Heart left ventricle (tissue), 16 donors: ENCODE measurements around the gene STAP2. TPM values are rescaled to one million over a fixed set of nuclear protein-coding genes. Genes with fewer than 3 reads are reported as not detected.
A peak's percentile ranks its signal among the peaks of the same experiment; 100 is the strongest.

Source experiments
- ATAC-seq, 4 donors: fragments of 200-7000 bp; cut with Tn5 transposase; one replicate each; pipeline ENCODE4 v1.9.1; 2020 to 2022; ENCODE audit warnings: moderate library complexity in 4 of 4, mild to moderate bottlenecking in 3 of 4, moderate number of reproducible peaks in 1 of 4
- DNase-seq, 5 donors: peaks; one replicate each; pipeline ENCODE4 v3.0.0-alpha.2; 2020
- H3K27ac ChIP-seq, 12 donors: fragments of 200-600 bp; sonication (generic) in 4 of 12; one replicate each; pipeline versions ENCODE4 v1.5.0 to v1.8.0; 2016 to 2022; ENCODE audit warnings: mild to moderate bottlenecking in 2 of 12
- H3K27me3 ChIP-seq, 9 donors: fragments of 200-600 bp; sonication (generic) in 2 of 9; one replicate each; pipeline versions ENCODE4 v1.5.1 to v1.8.0; 2016 to 2022; ENCODE audit warnings: mild to moderate bottlenecking in 3 of 9
- H3K36me3 ChIP-seq, 9 donors: fragments of 200-600 bp; sonication (generic) in 2 of 9; one replicate each; pipeline versions ENCODE4 v1.5.0 to v1.8.0; 2018 to 2022; ENCODE audit warnings: mild to moderate bottlenecking in 2 of 9
- H3K4me1 ChIP-seq, 12 donors: fragments of 200-600 bp; sonication (generic) in 4 of 12; one replicate each; pipeline versions ENCODE4 v1.5.0 to v1.8.0; 2016 to 2022; ENCODE audit warnings: mild to moderate bottlenecking in 3 of 12
- H3K4me3 ChIP-seq, 12 donors: fragments of 200-600 bp; sonication (generic) in 4 of 12; one replicate each; pipeline versions ENCODE4 v1.5.0 to v1.8.0; 2017 to 2022; ENCODE audit warnings: mild to moderate bottlenecking in 9 of 12, moderate library complexity in 4 of 12
- H3K9me3 ChIP-seq, 12 donors: fragments of 200-600 bp; sonication (generic) in 4 of 12; one replicate each; pipeline versions ENCODE4 v1.5.0 to v1.8.0; 2016 to 2022; ENCODE audit warnings: mild to moderate bottlenecking in 1 of 12
- POLR2A ChIP-seq, 2 donors: fragments of 450-650 bp; IDR thresholded peaks; one replicate each; pipeline ENCODE4 v1.6.1; 2017; ENCODE audit warnings: antibody characterized with exemption in 2 of 2, mild to moderate bottlenecking in 2 of 2, moderate library complexity in 2 of 2
- WGBS, 4 donors: extraction: QIAGEN DNeasy Blood & Tissue Kit in 2 of 4; methylation state at CpG; one replicate each; pipeline versions ENCODE4 v1.1.5 to v1.1.7; 2013 to 2018; 5-methylcytosine and 5-hydroxymethylcytosine counted together
- intact Hi-C, 10 donors: fragments of 100-400 bp; cut with DNase I; formaldehyde crosslinking; loops; one replicate each; pipeline versions ENCODE4 v1.11.1 to v1.14.2; 2022
- polyA plus RNA-seq, 2 donors: library from polyadenylated mRNA; stranded (reverse); fragments of 200-250 nt; gene quantifications; one replicate each; pipeline ENCODE4 v1.2.3, GENCODE V29; 2013
- total RNA-seq, 9 donors: library from RNA; depleted of rRNA in 2 of 9; stranded (reverse); fragments of >200 nt in 2 of 9; fragmentation: NEBNext Ultra II Directional in 3 of 9; extraction: Animal tissue kit (Norgen Biotek cat#: 25700) in 3 of 9; gene quantifications; one replicate each; pipeline versions ENCODE4 v1.1.0 to v1.2.4, GENCODE V29; 2016 to 2023
- TF ChIP-seq, protein P1 (sequence below), 12 donors: fragments of 200-600 bp; sonication (generic) in 4 of 12; IDR thresholded peaks; one replicate each; pipeline versions ENCODE4 v1.5.0 to v1.8.0; 2018 to 2022; ENCODE audit warnings: antibody characterized with exemption in 12 of 12, mild to moderate bottlenecking in 5 of 12
- donor health status: ischemic (EF 13 %, LVEDD 7.1; RV severe dilation, severe dysfunction).
- donor health status: healthy with polysubstance abuse.
- donor health status: DM: no; HTN: yes; CAD: no.
- donor health status: DM: no; HTN: no; CAD: no.
- donor health status: ischemic (EF 25% LVEDD 6.9; RV normal size, moderate dysfunction).
- donor health status: ischemic (EF 25% LVEDD 5.7; RV mildly dilated, moderate dysfunction).
- donor health status: healthy.
- donor health status: DM: yes; HTN: yes; CAD: no.
- donor health status: ischemic (EF 35%, LVEDD 5.7; RV mildly dilated, moderate dysfunction).
- donor health status: nonischemic (EF 11% LVEDD 7.7; RV severe dilation, severe dysfunction).
- donor health status: DM: yes; HTN: yes; CAD: no.
- donor health status: PGD.
- donor health status: ischemic (EF 29% LVEDD 5.4; RV normal size, mild dysfunction).
- donor health status: nonischemic (EF 23%, LVEDD 6.1; RV moderate dilation, normal function).

The STAP2 gene
- total and polyA plus RNA-seq, 11 donors: 0.67 to 14.2 (median 1.9) TPM

DNA sequence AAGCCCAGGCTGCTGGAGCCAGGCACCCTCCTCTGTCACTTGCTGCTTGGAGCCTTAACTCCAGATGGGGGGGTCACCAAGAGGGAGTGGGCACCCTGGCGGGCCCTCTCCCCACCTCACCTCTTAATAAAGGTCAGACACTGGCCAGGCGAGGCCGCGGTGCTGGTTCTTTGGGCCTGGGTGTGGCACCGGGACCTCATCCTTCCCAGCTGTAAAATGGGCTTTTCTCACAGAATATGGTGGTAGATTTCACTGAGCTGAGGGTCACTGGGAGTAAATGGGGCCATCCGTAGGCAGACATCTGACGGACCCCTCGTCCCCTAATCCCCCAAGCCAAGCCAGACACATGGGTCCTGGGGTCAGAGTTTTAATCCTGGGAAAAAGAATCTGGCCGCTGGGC lies 14.9 kb downstream of the STAP2 start:
- intact Hi-C loops: loop anchor here in 1 of 10 donors (10.0 kb wide), 1 partner anchor 59 kb away; no protein-coding TSS in a partner anchor
- no peak for DNase-seq
- Histone ChIP-seq H3K4me3 (no peak overlapping the region), H3K27ac (no peak overlapping the region), H3K9me3 (peaks cover 0 to 16% (median 0%) of the 10 kb centered on the region in 12 donors), H3K36me3 (no peaks in the 10 kb centered on the region), H3K4me1 (peaks cover 0 to 19% (median 12%) of the 10 kb centered on the region in 12 donors), H3K27me3 (peaks cover 0 to 5% (median 0%) of the 10 kb centered on the region in 9 donors)
- no peak for ATAC-seq
- TF ChIP-seq, protein P1, sequence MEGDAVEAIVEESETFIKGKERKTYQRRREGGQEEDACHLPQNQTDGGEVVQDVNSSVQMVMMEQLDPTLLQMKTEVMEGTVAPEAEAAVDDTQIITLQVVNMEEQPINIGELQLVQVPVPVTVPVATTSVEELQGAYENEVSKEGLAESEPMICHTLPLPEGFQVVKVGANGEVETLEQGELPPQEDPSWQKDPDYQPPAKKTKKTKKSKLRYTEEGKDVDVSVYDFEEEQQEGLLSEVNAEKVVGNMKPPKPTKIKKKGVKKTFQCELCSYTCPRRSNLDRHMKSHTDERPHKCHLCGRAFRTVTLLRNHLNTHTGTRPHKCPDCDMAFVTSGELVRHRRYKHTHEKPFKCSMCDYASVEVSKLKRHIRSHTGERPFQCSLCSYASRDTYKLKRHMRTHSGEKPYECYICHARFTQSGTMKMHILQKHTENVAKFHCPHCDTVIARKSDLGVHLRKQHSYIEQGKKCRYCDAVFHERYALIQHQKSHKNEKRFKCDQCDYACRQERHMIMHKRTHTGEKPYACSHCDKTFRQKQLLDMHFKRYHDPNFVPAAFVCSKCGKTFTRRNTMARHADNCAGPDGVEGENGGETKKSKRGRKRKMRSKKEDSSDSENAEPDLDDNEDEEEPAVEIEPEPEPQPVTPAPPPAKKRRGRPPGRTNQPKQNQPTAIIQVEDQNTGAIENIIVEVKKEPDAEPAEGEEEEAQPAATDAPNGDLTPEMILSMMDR (IDR thresholded peaks at IDR 0.05): no peak
- no peak for TF ChIP-seq POLR2A (IDR thresholded peaks at IDR 0.05)
- WGBS, 4 donors: 84 to 93% (median 88%) methylated on average over 5 to 9 of the region's 9 CpGs

DNA sequence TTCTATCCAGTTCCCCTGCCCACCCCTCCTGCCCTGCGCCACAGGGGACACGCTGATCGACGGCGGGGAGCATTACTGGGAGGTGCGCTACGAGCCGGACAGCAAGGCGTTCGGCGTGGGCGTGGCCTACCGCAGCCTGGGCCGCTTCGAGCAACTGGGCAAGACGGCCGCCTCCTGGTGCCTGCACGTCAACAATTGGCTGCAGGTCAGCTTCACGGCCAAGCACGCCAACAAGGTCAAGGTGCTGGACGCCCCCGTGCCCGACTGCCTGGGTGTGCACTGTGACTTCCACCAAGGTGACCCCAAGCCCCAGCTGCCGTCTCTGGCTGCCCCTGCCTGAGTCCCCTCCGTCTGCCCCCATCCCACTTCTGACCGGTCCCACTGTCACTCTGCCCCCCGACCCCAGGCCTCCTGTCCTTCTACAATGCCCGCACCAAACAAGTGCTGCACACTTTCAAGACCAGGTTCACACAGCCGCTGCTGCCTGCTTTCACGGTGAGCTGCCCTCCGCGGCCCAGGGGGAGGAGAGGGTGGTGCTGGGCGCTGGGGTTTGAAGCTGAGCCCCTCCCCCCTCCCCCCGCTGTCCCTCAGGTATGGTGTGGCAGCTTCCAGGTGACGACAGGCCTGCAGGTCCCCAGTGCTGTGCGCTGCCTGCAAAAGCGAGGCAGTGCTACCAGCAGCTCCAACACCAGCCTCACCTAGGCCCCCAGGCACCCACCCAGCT lies 15.5 kb downstream of the STAP2 start:
- Histone ChIP-seq H3K36me3 (no peaks in the 10 kb centered on the region), H3K4me1 (peaks cover 0 to 15% (median 12%) of the 10 kb centered on the region in 12 donors), H3K4me3 (no peak overlapping the region), H3K27ac (no peak overlapping the region), H3K27me3 (peaks cover 0 to 5% (median 0%) of the 10 kb centered on the region in 9 donors), H3K9me3 (peaks cover 0 to 16% (median 0%) of the 10 kb centered on the region in 12 donors)
- WGBS, 4 donors: 75 to 93% (median 77%) methylated on average over 16 to 37 of the region's 37 CpGs
- intact Hi-C loops: loop anchor here in 1 of 10 donors (10.0 kb wide), 1 partner anchor 58 kb away; no protein-coding TSS in a partner anchor
- no peak for ATAC-seq
- no peak for DNase-seq
- no peak for TF ChIP-seq POLR2A (IDR thresholded peaks at IDR 0.05)
- TF ChIP-seq, protein P1 (IDR thresholded peaks at IDR 0.05): no peak

DNA sequence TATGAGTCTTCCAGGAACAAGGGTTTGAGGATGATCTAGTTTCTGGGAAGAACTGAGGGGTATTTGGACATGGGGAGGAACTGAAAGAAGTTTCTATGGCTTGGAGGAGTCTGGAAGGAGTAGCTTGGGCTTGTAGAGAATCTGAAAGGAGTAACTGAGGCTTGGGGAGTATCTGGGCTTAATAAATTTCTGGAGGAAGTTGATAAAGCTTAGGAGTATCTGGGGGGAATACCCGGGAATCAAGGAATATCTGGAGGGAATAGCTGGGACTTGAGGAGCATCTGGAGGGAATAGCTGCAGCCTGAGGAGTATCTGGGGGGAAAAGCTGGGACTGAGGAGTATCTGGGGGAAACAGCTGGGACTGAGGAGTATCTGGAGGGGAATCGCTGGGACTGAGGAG lies 18.2 kb downstream of the STAP2 start:
- TF ChIP-seq, protein P1 (IDR thresholded peaks at IDR 0.05): no peak
- no peak for TF ChIP-seq POLR2A (IDR thresholded peaks at IDR 0.05)
- no peak overlapping the region for H3K4me3 ChIP-seq
- ATAC-seq (no peak), DNase-seq (no peak)
- H3K27ac ChIP-seq: no peak overlapping the region
- WGBS, 4 donors: 92 to 98% (median 96%) methylated on average over 2 of the region's 2 CpGs
- H3K4me1 ChIP-seq: no peaks in the 10 kb centered on the region
- H3K27me3 ChIP-seq: peaks cover 0 to 6% (median 0%) of the 10 kb centered on the region in 9 donors
- intact Hi-C loops: loop anchor here in 1 of 10 donors (10.0 kb wide), 1 partner anchor 56 kb away; no protein-coding TSS in a partner anchor
- no peaks in the 10 kb centered on the region for H3K36me3 ChIP-seq
- H3K9me3 ChIP-seq: peaks cover 0 to 16% (median 0%) of the 10 kb centered on the region in 12 donors

DNA sequence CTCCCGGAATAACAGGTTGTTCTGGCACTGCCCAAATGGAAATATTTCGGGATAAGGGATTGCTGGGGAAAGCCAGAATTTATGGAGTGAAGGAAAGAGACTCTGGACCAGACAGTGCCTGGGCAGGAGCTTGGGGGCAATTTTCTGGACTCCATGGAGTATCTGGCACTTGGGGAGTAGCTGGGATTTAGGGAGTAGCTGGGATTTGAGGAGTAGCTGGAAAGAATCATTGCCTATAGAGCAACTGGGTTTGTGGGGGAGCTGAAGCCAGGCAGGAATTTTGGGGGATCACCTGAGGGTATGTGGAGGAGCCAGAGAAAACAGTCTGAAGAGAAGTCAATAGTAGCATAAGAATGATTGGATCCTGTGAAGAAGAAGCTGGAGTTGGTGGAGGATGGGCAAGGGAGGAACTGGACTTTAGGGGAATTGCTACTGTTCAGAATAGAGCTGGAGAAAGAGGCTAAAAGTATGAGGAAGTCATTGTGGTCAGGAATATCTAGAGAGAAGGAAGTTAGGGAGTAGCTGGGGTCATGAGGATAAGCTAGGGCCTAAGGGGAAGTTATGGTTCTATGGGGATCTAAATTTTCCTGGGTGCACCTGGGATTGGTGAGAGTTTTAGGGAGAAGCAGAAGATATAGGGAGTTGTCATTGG lies 19.4 kb downstream of the STAP2 start:
- Histone ChIP-seq H3K4me1 (peaks cover 0 to 8% (median 0%) of the 10 kb centered on the region in 12 donors), H3K27ac (no peak overlapping the region), H3K27me3 (peaks cover 0 to 6% (median 0%) of the 10 kb centered on the region in 9 donors), H3K36me3 (no peaks in the 10 kb centered on the region), H3K4me3 (no peak overlapping the region), H3K9me3 (peaks cover 0 to 16% (median 0%) of the 10 kb centered on the region in 12 donors)
- intact Hi-C loops: no loop called here
- ATAC-seq (peak in 1 of 4 donors; percentile 32), DNase-seq (no peak)
- TF ChIP-seq POLR2A (IDR thresholded peaks at IDR 0.05): no peak
- TF ChIP-seq, protein P1 (IDR thresholded peaks at IDR 0.05): no peak
- WGBS, 4 donors: 93 to 98% (median 95%) methylated on average over 2 of the region's 2 CpGs
